ENCODE results near the gene CUL4A.

The CUL4A gene

GRCh38 chr13:113219256-113219940 is 10.0 kb downstream of the CUL4A start:
- DNase-seq (ENCODE audit: insufficient read length, low spot score): no peak
- FAIRE-seq: no peak
- no peak for TF ChIP-seq CTCF (IDR thresholded peaks at IDR 0.05; ENCODE audit: insufficient read depth, missing control alignments)

- DNase-seq (ENCODE audit: insufficient read length, low spot score): no peak
- TF ChIP-seq CTCF (IDR thresholded peaks at IDR 0.05; ENCODE audit: insufficient read depth, missing control alignments): no peak
- no peak for FAIRE-seq
Observed at GRCh38 chr13:113220141-113220598, 10.8 kb downstream of the CUL4A start.

GRCh38 chr13:113220877-113221276 is 11.5 kb downstream of the CUL4A start:
- FAIRE-seq: no peak
- no peak for TF ChIP-seq CTCF (IDR thresholded peaks at IDR 0.05; ENCODE audit: insufficient read depth, missing control alignments)
- no peak for DNase-seq (ENCODE audit: insufficient read length, low spot score)

GRCh38 chr13:113223070-113223469 is 13.7 kb downstream of the CUL4A start:
- DNase-seq (ENCODE audit: insufficient read length, low spot score) (no peak), FAIRE-seq (no peak)
- no peak for TF ChIP-seq CTCF (IDR thresholded peaks at IDR 0.05; ENCODE audit: insufficient read depth, missing control alignments)

- DNase-seq (ENCODE audit: insufficient read length, low spot score) (no peak), FAIRE-seq (no peak)
- TF ChIP-seq CTCF (IDR thresholded peaks at IDR 0.05; ENCODE audit: insufficient read depth, missing control alignments): no peak
Observed at GRCh38 chr13:113224486-113224885, 15.1 kb downstream of the CUL4A start.

GRCh38 chr13:113225515-113225914 is 16.1 kb downstream of the CUL4A start:
- TF ChIP-seq CTCF (IDR thresholded peaks at IDR 0.05; ENCODE audit: insufficient read depth, missing control alignments): no peak
- no peak for FAIRE-seq
- DNase-seq (ENCODE audit: insufficient read length, low spot score): no peak

- TF ChIP-seq CTCF (IDR thresholded peaks at IDR 0.05; ENCODE audit: insufficient read depth, missing control alignments): no peak
- FAIRE-seq: no peak
- no peak for DNase-seq (ENCODE audit: insufficient read length, low spot score)
Observed at GRCh38 chr13:113226873-113227450, 17.5 kb downstream of the CUL4A start.

Data from D721Med (cell line).